LoVo (cell line): ENCODE results near the gene OST4.
"Not testable (repeated sequence)": the region's sequence is repeated elsewhere in the genome, so short reads cannot be mapped to it uniquely, and the experiment has no call there.

Experiments used
- DNase-seq: peaks from one replicate; pipeline ENCODE4 v3.0.0-alpha.2; 2016; ENCODE audit warnings: low spot score

The OST4 gene

DNA sequence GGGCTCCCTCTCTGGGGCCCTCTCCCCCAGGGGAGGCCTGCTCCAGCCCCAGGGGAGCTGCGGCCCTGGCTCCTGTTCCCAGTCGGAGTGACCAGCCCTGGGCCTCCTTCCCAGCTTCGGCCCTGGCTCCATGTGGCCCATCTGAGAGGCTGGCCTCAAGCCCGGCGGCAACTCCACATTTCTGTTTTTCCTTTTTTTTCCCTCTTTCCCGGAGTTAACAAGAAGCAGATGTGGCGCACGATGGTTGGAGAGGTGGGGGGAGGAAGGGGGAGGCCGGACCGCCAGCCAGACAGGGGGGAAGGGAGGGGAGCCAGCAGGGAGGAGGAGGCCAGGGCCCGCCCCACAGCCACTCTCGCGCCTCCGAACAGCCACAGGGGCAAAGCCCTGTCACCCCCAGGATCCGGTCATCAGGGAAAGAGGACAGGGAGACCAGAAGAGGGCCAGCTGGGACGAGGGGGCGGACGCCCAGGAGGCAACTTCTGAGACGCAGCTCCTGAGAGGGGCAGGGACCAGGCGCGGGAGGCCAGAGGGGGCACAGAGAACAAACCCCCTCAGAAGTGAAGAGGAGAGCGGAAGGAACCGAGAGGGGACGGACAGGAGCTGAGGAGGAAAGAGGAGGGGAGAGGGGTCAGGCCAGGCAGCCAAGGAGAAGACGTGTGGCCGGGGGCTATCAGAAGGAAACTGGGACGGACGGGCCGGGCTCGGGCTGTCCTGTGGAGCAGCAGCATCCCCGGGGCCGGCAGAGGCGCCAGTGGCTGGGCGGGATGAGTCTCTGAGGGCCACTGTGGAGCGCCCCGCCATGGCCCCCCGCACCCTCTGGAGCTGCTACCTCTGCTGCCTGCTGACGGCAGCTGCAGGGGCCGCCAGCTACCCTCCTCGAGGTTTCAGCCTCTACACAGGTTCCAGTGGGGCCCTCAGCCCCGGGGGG is 7.1 kb upstream of the OST4 start, which contains the start of gene EMILIN1:
EMILIN1 (plus strand) TSS at position 349 of the 928 bp plus-strand sequence; CDS start at position 800, 451 bp downstream.
- DNase-seq: no peak

DNA sequence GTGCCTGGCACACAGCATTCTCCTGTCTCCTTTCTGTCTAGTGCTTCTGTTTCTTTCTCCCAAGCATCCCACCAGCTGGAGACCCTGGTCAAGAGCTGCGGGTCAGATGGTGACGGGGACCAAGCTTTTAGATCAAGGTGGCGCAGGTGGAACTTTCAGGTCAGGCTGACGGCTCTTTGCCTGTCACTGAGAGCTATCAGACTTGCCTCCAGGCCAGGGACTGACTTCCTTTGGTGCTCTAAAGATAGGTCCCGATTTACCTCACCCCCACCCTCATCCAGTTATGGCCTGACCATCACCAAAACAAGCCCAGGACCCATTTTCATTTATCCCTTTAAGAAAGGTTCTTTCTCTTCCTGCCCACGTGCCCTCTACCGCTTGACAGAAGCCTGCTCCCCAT is 5.8 kb upstream of the OST4 start:
- no peak for DNase-seq

DNA sequence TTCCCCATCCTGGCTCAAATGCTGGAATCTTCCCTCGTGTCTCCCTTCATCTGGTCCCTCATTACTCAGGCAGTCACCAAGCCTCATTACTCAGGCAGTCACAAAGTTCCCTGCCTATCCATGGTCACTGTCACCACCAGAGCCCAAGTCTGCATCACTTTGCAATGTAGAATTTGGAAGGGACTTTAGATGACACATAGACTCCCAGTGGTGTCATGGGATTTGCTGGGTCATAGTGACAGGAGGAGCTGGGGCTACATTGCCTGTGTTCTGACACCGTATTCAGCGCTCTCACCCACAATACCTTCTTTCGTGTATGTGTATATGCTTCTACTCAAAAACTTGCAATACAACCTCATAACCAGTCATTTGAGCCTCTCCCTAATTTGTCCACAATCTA is 4.9 kb upstream of the OST4 start:
- DNase-seq: no peak

DNA sequence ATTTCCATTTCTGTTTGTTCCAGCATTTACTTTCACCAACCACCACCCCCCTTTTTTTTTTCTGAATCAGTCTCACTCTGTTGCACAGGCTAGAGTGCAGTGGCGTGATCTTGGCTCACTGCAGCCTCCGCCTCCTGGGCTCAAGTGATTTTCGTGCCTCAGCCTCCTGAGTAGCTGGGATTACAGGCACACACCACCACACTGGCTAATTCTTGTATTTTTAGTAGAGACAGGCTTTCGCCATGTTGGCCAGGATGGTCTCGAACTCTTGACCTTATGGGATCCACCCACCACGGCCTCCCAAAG is 4.1 kb upstream of the OST4 start:
- not testable (repeated sequence) for DNase-seq

DNA sequence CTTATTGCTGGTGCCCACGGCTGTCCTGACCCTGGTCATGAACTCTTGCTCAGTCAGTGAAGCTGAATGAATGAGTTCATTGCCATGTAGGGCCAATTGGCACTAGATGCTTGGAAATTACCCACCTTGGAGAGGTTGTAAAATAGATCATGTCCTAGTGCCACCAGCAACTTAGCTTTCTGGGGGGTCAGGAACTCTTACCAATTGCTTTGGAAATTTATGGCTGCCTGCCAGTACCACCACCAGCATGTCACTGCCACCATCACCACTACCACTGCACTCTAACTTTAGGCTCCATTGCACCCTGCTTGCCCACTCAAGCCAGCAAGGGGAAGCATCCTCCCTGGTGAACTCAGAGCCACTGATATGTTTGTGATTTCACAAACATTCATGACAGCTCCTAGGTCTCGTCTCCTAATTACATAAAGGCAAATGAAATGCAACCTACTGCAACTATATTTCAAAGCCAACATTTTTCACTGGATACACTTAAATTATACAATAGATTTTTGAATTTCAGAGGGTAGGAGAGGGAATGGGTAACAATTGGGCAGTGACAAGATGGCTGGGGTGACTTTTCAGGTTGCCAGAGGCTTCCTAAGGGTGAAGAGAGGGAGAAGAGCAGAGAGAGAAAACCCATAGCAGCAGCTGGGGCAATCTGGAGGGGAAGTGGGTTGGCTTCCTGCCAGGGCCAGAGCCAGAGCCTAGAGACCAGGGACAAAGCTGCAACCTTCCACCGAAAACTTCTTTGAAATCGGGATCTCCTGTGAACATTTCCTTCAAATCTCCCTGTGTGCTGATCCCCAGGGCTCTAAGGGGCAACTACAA is 3.5 kb upstream of the OST4 start:
- no peak for DNase-seq

DNA sequence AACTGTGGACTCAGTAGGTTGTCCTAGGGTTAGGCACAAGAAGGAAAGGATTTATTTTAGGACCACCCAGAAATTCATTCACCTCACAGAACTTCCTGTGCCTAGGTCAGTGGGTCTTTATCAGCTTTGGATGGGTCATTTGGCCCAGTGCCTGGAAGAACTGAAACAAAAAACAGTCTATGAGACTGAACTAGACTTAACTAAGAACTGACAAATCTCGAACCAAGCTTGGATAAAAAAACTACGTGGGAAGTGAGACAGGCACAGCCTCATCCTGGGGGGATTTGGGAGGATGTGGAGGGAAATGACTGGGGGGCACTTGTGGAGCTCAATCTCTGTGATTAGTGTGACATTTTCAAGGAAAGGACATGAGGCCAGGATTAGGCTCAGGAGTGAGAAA is 2.3 kb upstream of the OST4 start:
- no peak for DNase-seq

DNA sequence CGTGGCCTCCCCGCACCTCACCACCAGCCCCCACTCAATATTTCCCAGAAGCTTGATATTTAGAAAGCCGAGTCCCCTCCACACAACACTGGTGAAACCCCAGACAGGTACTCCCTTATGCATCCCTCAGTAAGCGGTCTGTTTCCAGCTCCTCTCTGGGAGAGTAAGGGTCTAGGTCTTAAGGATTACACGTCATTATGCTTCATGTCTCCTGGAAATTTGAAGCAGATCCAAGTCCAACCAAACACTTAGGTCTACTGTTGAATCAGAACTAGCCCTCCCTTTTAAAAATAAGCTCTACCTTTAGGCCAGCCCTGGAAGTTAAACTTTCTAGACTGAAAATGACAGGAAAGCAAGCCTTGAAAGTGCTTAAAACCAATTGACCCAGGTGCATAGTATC is 1.5 kb upstream of the OST4 start:
- no peak for DNase-seq

DNA sequence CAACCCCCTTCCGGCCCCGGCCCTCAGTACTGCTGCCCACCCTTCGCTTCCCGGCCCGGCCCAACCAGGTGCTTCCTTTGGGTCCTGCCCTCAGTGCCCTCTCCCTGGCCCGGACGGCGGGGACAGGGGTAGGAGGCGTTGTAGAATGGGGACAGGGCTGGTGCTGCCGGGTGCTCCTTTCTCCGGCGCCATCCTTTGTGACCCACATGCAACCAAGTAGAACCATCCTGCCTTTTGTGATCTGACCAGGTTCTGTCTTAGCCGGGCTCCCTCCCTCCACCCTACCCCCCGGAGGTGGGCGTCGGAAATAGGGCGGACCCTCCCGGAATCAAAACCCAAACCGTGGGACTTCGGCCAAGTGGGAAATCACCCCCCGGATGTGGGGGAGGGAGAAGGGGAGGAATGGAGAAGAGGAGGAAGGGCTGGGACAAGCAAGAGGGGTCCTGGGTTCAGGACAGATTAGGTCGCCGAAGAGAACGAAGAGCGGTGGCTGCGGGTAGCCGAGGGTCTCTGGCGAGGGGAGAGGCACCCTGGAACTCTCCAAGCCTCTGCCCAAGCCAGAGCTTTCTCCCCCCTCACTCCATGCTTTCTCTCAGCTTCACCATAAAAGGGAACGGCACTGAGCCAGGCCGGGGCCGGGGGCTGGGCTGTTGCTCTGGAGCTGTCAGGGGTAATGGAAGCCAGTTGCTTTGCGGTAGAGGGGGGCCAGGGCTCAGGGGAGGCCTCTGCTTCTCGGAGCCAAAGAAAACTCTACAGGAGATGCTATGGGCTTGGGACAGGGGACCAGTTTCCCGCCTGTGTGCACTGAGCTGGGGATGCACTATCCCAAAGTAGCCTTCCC is 756 bp upstream of the OST4 start:
- no peak for DNase-seq

DNA sequence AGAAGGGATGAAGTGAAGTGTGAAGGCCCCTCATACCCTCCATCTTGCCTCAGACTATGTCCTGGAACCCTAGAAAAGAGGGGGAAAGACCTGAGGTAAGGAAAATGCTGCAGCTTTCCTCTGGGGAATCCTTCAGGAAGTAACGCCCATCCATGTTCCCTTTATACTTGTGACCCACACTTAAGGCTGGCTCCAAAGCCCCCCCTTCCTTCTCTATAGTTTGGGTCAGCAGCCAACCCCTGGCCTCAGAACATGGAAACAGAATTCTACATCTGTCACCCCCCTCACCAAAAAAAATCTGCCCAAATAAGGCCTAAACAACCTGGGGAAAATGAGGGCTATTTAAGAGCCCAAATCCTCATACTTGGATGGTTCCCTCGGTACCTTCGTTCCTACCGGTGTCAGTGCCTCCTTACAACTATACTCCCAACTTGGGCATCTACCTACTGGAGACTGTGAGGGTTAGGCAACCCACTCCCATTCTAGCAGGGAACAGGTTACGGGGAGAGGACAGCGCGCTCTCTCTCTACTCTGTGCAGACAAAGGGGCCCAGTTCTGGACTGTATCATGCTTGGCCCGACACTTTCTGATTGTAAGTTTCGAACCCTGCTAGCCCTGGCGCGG is 689 bp downstream of the OST4 start:
- DNase-seq: no peak

DNA sequence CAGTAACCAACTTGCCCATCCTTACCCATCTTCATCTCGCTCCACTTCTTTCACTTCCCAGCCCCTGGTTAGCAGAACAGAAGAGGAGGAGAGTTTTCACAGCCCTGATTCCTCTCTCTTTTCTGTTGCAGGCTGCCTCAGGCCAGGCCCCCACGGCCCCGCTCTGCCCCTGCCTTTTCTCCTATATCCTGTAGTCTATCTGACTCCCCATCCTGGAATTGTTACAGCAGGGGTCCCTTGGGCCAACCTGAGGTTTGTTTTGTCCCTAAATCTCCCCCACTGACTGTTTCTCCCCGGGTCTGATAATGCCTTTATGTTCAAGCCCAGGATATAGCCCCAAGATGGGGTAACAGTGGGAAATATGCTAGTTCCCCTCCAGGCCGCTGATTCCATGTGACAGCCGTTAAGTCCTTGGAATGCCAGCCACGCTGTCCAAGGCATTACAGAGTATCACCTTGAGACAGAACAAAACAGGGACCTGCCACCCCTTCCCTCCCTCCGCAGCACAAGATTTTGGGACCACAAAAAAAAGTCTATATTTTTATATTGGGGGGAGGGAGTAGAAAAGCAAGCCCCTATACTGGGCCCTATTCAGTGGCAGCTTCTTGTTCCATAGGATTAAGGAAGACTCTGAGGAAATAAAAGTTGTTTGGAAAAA is 1.4 kb downstream of the OST4 start:
- no peak for DNase-seq

DNA sequence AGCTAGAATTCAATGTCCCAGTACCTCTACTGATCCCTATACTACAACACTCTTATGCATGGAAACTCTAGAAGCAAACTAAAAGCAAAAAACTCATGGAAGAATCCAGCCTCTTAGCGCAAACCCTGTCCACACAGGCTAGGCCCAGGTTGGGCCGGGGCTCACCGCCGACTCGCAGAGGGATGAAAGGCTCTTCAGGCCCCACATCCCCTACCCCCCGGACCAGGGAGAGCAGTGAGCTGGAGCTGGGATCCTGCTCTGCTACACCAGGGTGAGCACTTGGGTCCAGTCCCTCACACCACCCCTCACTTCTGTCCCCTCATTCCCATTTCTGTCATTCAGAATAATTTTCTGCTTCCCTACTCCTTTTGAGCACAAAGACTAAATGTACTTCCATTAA is 2.0 kb downstream of the OST4 start:
- DNase-seq: no peak

DNA sequence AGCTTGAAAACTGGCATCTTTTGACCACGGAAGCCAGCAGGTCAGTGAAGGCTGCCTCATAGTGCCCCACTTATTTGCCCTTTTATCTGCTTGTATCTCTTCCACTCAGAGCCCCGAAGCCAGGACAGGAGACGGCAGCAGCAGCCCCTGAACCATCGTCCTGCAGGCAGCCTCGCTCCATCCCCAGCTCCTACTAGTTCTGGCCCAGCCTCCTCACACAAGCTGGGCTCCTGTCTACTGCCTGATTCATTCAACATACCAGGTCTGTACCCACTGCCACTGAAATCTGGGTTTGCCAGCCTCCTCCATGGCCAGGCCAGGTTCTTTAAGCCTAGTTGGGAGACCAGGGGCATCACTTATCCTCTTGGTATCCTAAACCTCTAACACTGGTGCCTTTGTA is 4.1 kb downstream of the OST4 start:
- DNase-seq: no peak

DNA sequence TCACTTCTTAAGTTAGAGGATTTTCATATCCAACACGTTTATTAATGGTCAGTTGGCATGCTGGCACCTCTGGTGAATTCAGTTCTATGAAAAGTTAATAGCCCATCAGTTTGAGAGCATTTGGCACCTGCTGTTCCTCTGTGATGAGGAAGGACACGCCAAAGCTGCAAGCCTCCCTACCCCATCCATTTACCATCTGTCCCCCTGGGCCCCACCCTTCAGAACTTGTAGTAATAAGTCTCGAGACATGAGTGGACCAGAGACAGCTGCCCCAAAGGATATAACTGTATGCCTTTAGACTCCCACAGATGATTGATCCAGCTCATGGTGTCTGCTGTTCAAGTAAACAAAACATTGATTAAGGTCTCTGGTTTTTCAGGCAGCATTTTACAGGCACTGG is 6.3 kb downstream of the OST4 start:
- no peak for DNase-seq

DNA sequence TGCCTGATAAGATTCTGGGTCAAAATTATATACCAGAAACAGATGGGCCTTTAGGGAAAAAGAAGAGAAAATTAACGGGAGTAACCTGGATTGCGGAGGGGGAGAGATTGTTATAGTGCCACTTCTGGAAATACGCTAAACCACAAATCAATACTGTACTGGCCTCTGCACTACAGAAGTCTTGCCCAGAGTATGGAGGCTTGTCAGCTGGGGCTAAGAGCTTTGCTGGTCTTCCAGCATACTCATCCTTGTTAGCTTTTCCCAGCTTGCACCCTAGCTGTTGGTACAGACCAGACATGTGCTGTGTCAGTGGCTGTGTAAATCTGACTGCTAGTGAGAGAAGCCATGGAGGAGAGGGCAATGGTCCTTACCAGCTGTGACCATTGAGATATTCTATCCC is 11.1 kb downstream of the OST4 start:
- no peak for DNase-seq

DNA sequence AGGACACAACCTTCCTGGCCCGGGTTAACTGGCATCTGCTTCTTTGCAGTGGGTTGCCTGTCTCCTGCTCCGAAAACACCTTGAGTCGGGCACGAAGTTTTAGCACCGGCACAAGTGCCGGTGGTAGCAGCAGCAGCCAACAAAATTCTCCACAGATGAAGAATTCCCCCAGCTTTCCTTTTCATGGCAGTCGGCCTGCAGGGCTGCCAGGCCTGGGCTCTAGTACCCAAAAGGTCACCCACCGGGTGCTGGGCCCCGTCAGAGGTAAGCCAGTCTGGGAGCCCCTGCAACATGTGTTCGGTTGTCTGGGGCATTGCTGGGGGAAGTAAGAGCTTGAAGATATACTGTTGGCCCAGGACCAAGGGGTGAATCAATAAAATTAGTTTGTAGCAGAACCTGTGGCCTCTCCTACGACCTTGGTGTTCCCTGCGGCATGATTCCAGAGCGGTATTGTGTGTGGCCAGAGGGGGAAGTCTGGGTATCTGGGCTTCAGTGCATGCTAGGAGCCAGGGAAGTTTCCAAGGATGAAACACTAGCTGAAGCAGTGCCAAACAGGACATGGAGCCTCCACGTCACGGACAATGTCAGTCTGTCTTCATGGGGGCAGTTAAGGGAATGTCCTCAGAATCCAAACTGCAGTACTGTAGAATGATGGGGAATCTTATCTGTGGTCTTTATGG is 12.2 kb downstream of the OST4 start:
- no peak for DNase-seq

DNA sequence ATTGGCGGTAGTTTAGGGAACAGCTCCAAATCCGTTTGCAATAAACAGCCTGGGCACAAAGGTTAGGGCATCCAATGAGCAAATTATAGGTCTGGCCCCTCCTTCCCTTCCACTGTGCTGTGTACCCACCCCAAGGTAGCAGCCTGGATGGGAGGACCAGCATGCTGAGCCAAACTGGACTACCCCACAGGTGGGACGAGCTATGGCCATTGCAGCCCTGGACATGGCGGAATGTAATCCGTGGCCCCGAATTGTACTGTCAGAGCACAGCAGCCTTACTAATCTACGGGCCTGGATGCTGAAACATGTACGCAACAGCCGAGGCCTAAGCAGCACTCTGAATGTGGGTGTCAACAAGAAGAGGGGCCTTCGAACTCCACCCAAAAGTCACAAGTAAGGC is 13.2 kb downstream of the OST4 start:
- no peak for DNase-seq

DNA sequence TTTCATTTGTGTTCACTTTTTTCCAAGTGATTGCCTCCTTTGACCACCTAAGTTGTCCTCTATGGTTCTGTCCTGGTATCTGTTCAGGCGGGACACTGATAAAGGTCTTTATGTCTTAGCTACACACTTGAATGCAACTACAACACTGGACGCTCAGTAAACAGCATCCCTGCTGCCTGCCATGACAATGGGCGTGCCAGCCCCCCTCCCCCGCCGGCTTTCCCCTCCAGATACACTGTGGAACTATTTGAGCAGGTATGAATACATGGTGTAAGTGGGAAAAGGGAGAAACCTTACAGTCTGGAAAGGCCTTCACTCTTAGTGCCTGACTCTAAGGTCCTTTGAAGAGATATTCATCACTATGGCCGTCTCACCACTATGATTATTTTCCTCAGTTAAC is 14.3 kb downstream of the OST4 start:
- no peak for DNase-seq

DNA sequence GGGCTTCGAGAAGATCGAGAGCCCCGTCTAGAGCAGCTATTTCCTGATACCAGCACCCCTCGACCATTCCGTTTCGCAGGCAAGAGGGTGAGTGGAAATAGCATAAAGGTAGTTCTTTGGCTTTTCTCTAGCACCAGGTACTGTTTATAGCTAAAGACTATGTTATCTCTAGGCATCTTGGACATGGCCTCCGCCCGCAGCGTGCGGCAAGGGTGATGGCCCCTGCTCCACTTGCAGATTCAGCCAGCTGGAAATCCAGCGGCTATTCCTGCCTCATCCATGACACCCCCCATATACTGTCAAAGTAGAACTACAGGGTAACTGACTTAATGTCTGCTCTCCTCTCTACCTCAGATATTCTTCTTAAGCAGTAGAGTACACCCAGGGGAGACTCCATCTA is 16.7 kb downstream of the OST4 start:
- no peak for DNase-seq

DNA sequence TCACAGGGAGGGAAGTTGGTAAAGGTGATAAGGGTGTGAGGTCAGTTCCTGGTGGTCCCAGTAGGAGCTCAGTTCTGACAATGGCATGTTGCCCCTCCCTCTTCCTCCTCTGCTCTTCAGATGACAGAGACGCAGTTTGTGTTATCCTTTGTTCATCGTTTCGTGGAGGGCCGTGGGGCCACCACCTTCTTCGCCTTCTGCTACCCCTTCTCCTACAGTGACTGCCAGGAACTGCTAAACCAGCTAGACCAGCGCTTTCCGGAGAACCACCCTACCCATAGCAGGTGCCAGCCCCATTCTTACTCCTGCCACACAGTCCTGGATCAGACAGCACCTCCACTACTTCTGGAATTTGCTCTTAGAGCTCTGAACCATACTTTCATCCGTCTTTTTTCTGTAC is 17.7 kb downstream of the OST4 start:
- no peak for DNase-seq

DNA sequence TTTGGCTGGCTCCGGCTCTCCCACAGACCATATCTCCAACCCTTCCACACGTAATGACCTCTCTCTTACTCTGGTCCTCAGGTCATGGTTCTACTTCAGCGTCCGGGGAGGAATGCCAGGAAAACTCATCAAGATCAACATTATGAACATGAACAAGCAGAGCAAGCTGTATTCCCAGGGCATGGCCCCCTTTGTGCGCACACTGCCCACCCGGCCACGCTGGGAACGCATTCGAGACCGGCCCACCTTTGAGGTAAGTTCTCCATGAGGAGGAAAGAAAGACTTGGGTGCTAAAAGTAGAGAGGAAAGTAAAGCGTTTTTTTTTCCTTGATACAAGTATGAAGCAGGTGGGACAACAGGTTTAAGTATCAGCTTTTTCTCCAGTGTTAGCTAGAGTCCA is 18.1 kb downstream of the OST4 start:
- no peak for DNase-seq
